Stimulated activated naive CD4-positive, alpha-beta T cell (primary cell): Measurements from ENCODE around the gene MGLL.

ENCODE experiments used
- DNase-seq, 6 experiments: peaks; one replicate each; lab custom pipeline; 2025; lab: John Stamatoyannopoulos, UW

The MGLL gene

GRCh38 chr3:127755305-127755681 lies 67.0 kb downstream of the MGLL start:
- DNase-seq = no peak

- DNase-seq = no peak
Observed at GRCh38 chr3:127754411-127755304, 67.7 kb downstream of the MGLL start.

- DNase-seq = no peak
Observed at GRCh38 chr3:127753898-127754410, 68.4 kb downstream of the MGLL start.

GRCh38 chr3:127753338-127753737 lies 69.0 kb downstream of the MGLL start:
- no peak for DNase-seq

GRCh38 chr3:127751782-127752181 lies 70.5 kb downstream of the MGLL start:
- no peak for DNase-seq

DNA sequence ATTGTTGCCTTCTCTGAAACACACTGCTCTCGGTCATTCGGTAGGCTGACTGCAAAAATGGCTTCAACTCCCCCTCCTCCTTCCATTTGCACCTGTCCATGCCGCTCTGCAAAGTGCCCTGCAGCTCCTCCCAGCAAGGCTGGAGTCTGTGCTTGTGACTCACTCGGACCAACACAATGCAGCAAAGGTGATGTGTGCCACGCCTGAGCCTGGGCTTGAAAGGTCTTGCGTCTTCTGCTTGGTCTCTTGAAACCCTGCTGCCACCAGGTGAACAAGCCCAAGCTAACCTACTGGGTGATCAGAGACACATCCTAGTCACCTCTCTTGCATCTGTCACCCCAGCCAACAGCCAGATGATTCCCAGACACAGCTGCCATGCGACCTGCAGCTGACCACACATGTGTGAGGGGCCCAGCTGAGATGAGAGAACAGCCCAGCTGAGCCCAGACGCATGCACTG lies 71.1 kb downstream of the MGLL start:
- DNase-seq = no peak

GRCh38 chr3:127750226-127751031 lies 71.9 kb downstream of the MGLL start:
- DNase-seq = no peak

GRCh38 chr3:127749787-127750225 lies 72.5 kb downstream of the MGLL start:
- DNase-seq = no peak

DNA sequence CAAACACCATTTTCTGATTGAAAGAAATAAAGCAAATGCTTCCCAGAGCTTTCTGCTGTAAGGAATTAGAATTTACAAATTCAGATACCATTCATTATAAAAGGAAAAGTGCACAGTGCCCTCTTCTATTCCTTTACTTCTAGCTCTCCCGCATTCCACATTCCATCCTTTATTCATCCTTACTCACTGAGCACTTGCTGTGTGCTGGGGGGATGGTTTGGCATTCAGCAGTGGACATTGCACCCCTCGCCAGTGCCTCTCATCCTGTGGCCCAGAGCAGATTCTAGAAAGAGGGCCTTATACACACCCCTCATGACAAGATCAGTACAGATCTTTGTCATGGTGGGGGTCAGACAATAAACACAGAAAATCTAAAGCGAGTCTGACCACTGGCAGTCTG lies 73.0 kb downstream of the MGLL start:
- no peak for DNase-seq

DNA sequence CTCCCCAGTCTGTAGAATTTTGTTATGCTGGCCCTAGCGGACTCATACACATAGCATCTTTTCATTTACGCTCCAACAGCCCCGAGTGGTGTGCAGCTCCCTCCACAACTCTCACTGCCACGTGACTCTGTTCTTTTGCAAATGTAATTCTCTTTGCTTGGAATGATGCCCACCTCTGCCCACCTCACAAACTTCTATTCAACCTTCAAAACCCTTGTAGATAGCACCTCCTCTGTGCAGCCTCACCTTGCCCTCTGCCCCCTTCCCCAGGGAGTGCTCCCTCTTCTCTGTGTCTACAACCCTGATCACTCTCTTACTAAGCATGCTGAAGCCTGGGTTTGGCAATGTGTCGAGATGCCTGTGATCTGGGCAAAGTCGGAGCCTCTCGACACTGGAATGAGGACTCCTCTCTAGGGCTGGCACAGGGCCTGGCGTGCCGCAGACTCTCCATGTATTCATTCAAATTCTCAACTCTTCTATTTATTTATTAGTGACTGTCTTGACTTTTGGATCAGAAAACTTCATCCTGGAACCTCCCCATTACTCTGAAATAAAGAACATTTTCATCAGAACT lies 73.5 kb downstream of the MGLL start:
- no peak for DNase-seq

DNA sequence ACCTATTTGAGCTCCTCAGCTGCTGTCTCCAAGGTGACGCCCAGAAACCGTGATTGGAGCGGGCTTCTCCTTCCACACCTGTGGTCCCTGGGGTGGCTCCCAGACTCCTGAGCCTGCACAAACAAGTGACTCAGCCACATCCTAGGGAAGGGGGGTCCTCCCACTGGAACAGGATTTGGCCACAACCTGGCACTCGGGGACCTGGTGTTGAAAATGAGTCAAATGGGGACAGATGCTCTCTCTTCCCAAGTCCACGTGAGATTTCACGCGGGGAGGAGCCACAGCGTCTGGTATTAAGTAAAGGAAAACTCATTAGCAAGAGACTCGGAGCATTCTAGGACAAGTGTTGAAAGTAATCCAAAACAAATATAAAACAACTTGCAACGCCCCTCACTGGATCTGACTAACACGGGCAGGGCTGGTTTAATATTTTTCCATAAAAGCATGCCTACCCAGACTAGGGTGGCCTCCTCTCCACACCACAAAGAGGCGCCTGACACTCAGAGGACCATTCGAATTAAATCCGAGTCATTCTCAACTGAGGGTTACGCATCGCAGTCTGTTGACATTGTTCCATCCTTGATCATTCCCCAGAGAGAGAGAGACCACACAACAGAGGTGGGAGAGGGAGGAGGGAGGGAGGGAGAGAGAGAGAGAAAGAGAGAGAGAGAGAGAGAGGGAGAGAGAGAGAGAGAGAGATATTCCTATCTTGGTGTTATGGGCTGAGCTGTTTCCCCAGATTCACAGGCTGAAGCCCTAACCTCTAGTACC lies 74.4 kb downstream of the MGLL start:
- no peak for DNase-seq

DNA sequence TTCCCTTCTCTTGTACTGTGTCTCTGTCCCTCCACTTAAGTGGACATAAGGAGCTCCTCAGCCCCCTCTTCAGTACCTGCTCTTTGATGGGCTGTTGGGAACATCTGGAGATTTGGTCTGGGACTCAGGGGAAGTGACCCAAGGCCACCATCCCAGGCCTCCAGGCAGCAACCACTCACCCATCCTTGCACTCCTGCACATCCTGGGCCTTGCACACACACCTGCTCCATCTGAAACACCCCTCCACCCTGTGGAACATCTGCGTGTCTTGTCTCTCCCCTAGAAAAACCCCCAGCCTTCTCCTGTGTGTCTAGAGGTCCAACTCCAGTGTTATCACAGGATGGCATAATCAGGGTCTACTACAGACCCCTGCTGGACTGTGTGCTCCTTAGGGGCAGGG lies 75.2 kb downstream of the MGLL start:
- DNase-seq = no peak

- DNase-seq = no peak
Observed at GRCh38 chr3:127746400-127747057, 75.8 kb downstream of the MGLL start.

DNA sequence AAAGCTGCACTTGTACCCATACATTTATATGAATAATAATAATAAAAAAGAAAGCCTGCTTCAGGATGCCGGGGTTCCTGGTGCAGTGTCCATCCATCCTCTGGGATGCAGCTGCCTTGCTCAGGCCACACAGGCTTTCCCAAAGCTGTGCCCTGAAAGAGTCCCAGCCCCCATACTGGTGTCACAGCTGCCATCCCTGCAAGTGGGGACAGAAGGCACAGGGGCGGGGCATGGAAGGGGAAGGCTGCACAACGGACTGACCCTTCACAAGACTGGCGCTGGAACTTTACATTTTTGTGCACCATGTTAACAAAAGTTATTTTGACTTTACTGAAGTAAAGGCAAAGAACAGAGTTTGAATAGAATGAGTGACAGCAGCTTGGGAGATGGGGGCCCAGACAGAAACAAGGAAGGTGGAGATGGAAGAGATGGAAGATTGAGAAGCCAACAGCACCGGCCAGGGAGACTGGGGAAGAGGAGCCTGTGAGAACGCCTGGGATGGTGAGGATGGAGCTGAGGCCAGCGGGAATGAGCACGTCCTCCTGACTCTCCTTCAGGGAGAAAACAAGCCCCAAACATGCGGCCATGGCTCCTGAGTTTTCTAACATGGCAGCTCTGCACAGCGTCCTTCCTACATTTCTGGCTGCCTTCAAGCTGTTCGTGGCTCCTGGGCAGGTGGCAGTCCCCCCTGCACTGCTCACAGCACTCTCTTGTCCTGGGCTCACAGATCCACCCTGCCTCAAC lies 76.5 kb downstream of the MGLL start:
- no peak for DNase-seq

GRCh38 chr3:127744875-127745274 lies 77.4 kb downstream of the MGLL start:
- DNase-seq = no peak

- DNase-seq = no peak
Observed at GRCh38 chr3:127744253-127744815, 78.0 kb downstream of the MGLL start.

- no peak for DNase-seq
Observed at GRCh38 chr3:127743351-127744252, 78.7 kb downstream of the MGLL start.

GRCh38 chr3:127742580-127742979 lies 79.7 kb downstream of the MGLL start:
- DNase-seq = no peak

- DNase-seq = no peak
Observed at GRCh38 chr3:127741690-127742089, 80.6 kb downstream of the MGLL start.
